WTC11 (cell line): ENCODE results near the gene ARPC5.

Experiments
- ESRRA ChIP-seq: sonication (generic); formaldehyde crosslinking; IDR thresholded peaks from 2 replicates; pipeline ENCODE4 v1.8.1; 2022; ENCODE audit warnings: mild to moderate bottlenecking, missing genetic modification reagents, borderline replicate concordance
- FOXP1 ChIP-seq: sonication (generic); formaldehyde crosslinking; IDR thresholded peaks from 2 replicates; pipeline ENCODE4 v1.8.0; 2022; ENCODE audit warnings: missing genetic modification reagents, mild to moderate bottlenecking, moderate library complexity, borderline replicate concordance
- JUN ChIP-seq: sonication (generic); formaldehyde crosslinking; IDR thresholded peaks from 2 replicates; pipeline ENCODE4 v1.8.0; 2023; ENCODE audit warnings: mild to moderate bottlenecking, missing genetic modification reagents
- KAT7 ChIP-seq: sonication (generic); formaldehyde crosslinking; IDR thresholded peaks from 2 replicates; pipeline ENCODE4 v1.8.1; 2023; ENCODE audit warnings: missing genetic modification reagents, mild to moderate bottlenecking, borderline replicate concordance
- MYBL2 ChIP-seq: sonication (generic); formaldehyde crosslinking; IDR thresholded peaks from 2 replicates; pipeline ENCODE4 v1.8.1; 2023; ENCODE audit warnings: mild to moderate bottlenecking, moderate library complexity, missing genetic modification reagents
- NFE2L1 ChIP-seq: sonication (generic); formaldehyde crosslinking; IDR thresholded peaks from 2 replicates; pipeline ENCODE4 v1.8.1; 2023; ENCODE audit warnings: missing genetic modification reagents
- RELA ChIP-seq: sonication (generic); formaldehyde crosslinking; IDR thresholded peaks from 2 replicates; pipeline ENCODE4 v1.8.1; 2022; ENCODE audit warnings: missing genetic modification reagents, mild to moderate bottlenecking, borderline replicate concordance
- SMAD4 ChIP-seq: sonication (generic); formaldehyde crosslinking; IDR thresholded peaks from 2 replicates; pipeline ENCODE4 v1.8.0; 2022; ENCODE audit warnings: mild to moderate bottlenecking, missing genetic modification reagents
- TF ChIP-seq, protein P1 (sequence below): fragments of 200-600 bp; IDR thresholded peaks from 2 replicates; pipeline ENCODE4 v1.8.0; 2022; ENCODE audit warnings: antibody characterized with exemption
- TF ChIP-seq, protein P2 (sequence below): sonication (generic); formaldehyde crosslinking; IDR thresholded peaks from 2 replicates; pipeline ENCODE4 v1.8.0; 2022; ENCODE audit warnings: mild to moderate bottlenecking, missing genetic modification reagents
- TF ChIP-seq, protein P3 (sequence below): sonication (generic); formaldehyde crosslinking; IDR thresholded peaks from 2 replicates; pipeline ENCODE4 v1.8.0; 2022; ENCODE audit warnings: mild to moderate bottlenecking, missing genetic modification reagents
- TF ChIP-seq, protein P4 (sequence below): sonication (generic); formaldehyde crosslinking; IDR thresholded peaks from 2 replicates; pipeline ENCODE4 v1.8.0; 2022; ENCODE audit warnings: mild to moderate bottlenecking, missing genetic modification reagents
- TF ChIP-seq, protein P5 (sequence below): sonication (generic); formaldehyde crosslinking; IDR thresholded peaks from 2 replicates; pipeline ENCODE4 v1.8.1; 2022; ENCODE audit warnings: mild to moderate bottlenecking, moderate library complexity, missing genetic modification reagents
- TF ChIP-seq, protein P6 (sequence below): sonication (generic); formaldehyde crosslinking; IDR thresholded peaks from 2 replicates; pipeline ENCODE4 v1.8.1; 2023; ENCODE audit warnings: mild to moderate bottlenecking, moderate library complexity, missing genetic modification reagents

DNA sequence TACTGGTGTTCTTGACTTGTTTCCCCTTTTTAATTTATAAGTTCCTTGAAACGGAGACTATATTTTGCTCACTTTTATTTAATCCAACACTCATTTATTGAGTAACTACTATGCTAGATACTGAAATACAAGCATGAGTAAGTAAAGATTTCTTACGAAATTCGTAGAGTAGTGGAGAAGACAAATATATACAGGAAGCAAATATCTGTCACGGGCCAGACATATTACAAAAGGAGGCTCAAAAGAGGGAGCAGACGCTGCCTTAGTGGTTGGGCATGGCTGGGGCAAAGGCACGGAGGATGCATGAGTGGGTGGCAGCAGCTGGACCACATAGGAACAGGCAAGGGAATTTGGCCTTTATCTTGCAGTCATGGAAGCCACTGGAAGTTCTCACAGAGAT lies 52.1 kb downstream of the ARPC5 start:
- TF ChIP-seq, protein P1, sequence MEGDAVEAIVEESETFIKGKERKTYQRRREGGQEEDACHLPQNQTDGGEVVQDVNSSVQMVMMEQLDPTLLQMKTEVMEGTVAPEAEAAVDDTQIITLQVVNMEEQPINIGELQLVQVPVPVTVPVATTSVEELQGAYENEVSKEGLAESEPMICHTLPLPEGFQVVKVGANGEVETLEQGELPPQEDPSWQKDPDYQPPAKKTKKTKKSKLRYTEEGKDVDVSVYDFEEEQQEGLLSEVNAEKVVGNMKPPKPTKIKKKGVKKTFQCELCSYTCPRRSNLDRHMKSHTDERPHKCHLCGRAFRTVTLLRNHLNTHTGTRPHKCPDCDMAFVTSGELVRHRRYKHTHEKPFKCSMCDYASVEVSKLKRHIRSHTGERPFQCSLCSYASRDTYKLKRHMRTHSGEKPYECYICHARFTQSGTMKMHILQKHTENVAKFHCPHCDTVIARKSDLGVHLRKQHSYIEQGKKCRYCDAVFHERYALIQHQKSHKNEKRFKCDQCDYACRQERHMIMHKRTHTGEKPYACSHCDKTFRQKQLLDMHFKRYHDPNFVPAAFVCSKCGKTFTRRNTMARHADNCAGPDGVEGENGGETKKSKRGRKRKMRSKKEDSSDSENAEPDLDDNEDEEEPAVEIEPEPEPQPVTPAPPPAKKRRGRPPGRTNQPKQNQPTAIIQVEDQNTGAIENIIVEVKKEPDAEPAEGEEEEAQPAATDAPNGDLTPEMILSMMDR, result no peak
- TF ChIP-seq JUN (CRISPR knock-in tag) (no peak), RELA (CRISPR knock-in tag) (no peak), NFE2L1 (no peak), MYBL2 (no peak), KAT7 (CRISPR knock-in tag) (no peak), FOXP1 (no peak), ESRRA (CRISPR knock-in tag) (no peak), SMAD4 (CRISPR knock-in tag) (no peak)
- TF ChIP-seq, protein P2, sequence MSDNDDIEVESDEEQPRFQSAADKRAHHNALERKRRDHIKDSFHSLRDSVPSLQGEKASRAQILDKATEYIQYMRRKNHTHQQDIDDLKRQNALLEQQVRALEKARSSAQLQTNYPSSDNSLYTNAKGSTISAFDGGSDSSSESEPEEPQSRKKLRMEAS, result no peak
- TF ChIP-seq, protein P3, sequence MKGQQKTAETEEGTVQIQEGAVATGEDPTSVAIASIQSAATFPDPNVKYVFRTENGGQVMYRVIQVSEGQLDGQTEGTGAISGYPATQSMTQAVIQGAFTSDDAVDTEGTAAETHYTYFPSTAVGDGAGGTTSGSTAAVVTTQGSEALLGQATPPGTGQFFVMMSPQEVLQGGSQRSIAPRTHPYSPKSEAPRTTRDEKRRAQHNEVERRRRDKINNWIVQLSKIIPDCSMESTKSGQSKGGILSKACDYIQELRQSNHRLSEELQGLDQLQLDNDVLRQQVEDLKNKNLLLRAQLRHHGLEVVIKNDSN, result no peak
- TF ChIP-seq, protein P4, sequence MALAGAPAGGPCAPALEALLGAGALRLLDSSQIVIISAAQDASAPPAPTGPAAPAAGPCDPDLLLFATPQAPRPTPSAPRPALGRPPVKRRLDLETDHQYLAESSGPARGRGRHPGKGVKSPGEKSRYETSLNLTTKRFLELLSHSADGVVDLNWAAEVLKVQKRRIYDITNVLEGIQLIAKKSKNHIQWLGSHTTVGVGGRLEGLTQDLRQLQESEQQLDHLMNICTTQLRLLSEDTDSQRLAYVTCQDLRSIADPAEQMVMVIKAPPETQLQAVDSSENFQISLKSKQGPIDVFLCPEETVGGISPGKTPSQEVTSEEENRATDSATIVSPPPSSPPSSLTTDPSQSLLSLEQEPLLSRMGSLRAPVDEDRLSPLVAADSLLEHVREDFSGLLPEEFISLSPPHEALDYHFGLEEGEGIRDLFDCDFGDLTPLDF, result no peak
- TF ChIP-seq, protein P5, sequence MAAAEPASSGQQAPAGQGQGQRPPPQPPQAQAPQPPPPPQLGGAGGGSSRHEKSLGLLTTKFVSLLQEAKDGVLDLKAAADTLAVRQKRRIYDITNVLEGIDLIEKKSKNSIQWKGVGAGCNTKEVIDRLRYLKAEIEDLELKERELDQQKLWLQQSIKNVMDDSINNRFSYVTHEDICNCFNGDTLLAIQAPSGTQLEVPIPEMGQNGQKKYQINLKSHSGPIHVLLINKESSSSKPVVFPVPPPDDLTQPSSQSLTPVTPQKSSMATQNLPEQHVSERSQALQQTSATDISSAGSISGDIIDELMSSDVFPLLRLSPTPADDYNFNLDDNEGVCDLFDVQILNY (CRISPR knock-in tag), result no peak
- TF ChIP-seq, protein P6, sequence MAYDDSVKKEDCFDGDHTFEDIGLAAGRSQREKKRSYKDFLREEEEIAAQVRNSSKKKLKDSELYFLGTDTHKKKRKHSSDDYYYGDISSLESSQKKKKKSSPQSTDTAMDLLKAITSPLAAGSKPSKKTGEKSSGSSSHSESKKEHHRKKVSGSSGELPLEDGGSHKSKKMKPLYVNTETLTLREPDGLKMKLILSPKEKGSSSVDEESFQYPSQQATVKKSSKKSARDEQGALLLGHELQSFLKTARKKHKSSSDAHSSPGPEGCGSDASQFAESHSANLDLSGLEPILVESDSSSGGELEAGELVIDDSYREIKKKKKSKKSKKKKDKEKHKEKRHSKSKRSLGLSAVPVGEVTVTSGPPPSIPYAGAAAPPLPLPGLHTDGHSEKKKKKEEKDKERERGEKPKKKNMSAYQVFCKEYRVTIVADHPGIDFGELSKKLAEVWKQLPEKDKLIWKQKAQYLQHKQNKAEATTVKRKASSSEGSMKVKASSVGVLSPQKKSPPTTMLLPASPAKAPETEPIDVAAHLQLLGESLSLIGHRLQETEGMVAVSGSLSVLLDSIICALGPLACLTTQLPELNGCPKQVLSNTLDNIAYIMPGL (CRISPR knock-in tag), result no peak
